CD14-positive monocyte (primary cell): Measurements from ENCODE around the gene HEBP2. TPM values are rescaled to one million over a fixed set of nuclear protein-coding genes. Genes with fewer than 3 reads are reported as not detected.
A peak's percentile ranks its signal among the peaks of the same experiment; 100 is the strongest.

ENCODE experiments used
- DNase-seq, 3 donors: peaks; one replicate each; pipeline ENCODE4 v3.0.0-alpha.2; 2011 to 2022
- H2AFZ ChIP-seq: 2 replicates; pipeline ENCODE4 v1.6.0; 2012; ENCODE audit warnings: mild to moderate bottlenecking, low read depth, low read length, inconsistent platforms; ENCODE audit not compliant: insufficient read depth, poor library complexity, severe bottlenecking
- H3K27ac ChIP-seq, 2 donors: 1 replicate in 1 of 2; 2 replicates in 1 of 2; pipeline ENCODE4 v1.5.1; 2012 to 2013; ENCODE audit warnings: low read length in 2 of 2, control low read depth in 1 of 2, inconsistent platforms in 1 of 2, low read depth in 1 of 2, mild to moderate bottlenecking in 1 of 2
- H3K27me3 ChIP-seq, 2 donors: one replicate each; pipeline versions ENCODE4 v1.6.0 to v1.6.1; 2011 to 2013; ENCODE audit warnings: low read length in 2 of 2; ENCODE audit not compliant: control insufficient read depth in 2 of 2, insufficient read depth in 2 of 2
- H3K36me3 ChIP-seq, 2 donors: replicated peaks in 1 of 2; 1 replicate in 1 of 2; 2 replicates in 1 of 2; pipeline versions ENCODE4 v1.5.1 to v1.6.1; 2012 to 2013; ENCODE audit warnings: low read length in 2 of 2, control low read depth in 1 of 2, inconsistent platforms in 1 of 2, mild to moderate bottlenecking in 1 of 2; ENCODE audit not compliant: insufficient read depth in 2 of 2, control insufficient read depth in 1 of 2
- H3K4me1 ChIP-seq, 2 donors: 1 replicate in 1 of 2; 2 replicates in 1 of 2; pipeline versions ENCODE4 v1.5.1 to v1.6.1; 2012 to 2013; ENCODE audit warnings: low read length in 2 of 2, control low read depth in 1 of 2, inconsistent platforms in 1 of 2, mild to moderate bottlenecking in 1 of 2, moderate library complexity in 1 of 2; ENCODE audit not compliant: insufficient read depth in 2 of 2, control insufficient read depth in 1 of 2
- H3K4me2 ChIP-seq: replicated peaks from 2 replicates; pipeline ENCODE3; 2012; ENCODE audit warnings: low read length, moderate library complexity, mild to moderate bottlenecking; ENCODE audit not compliant: poor library complexity, severe bottlenecking; ENCODE audit errors: extremely low read depth
- H3K4me3 ChIP-seq, 3 experiments: fragments of 200-600 bp in 1 of 3; sonication (generic) in 1 of 3; replicated peaks in 1 of 3; 1 replicate in 2 of 3; 2 replicates in 1 of 3; pipeline ENCODE4 v1.5.1; 2011 to 2013; ENCODE audit warnings: low read length in 3 of 3, mild to moderate bottlenecking in 3 of 3, control low read depth in 2 of 3, low read depth in 2 of 3, inconsistent platforms in 1 of 3, moderate library complexity in 1 of 3
- H3K79me2 ChIP-seq: 2 replicates; pipeline ENCODE4 v1.6.0; 2012; ENCODE audit warnings: mild to moderate bottlenecking, control low read depth, inconsistent platforms, low read length, moderate library complexity; ENCODE audit not compliant: insufficient read depth
- H3K9ac ChIP-seq: 2 replicates; pipeline ENCODE4 v1.6.0; 2017; ENCODE audit warnings: low read length, mild to moderate bottlenecking; ENCODE audit not compliant: insufficient read depth, poor library complexity, severe bottlenecking
- H3K9me3 ChIP-seq, 2 donors: replicated peaks in 1 of 2; 1 replicate in 1 of 2; 2 replicates in 1 of 2; pipeline versions ENCODE4 v1.5.1 to v1.6.1; 2012 to 2013; ENCODE audit warnings: low read length in 2 of 2, control low read depth in 1 of 2; ENCODE audit not compliant: control insufficient read depth in 1 of 2, insufficient read depth in 1 of 2
- H4K20me1 ChIP-seq: 2 replicates; pipeline ENCODE4 v1.6.0; 2012; ENCODE audit warnings: mild to moderate bottlenecking, low read length, control low read depth, moderate library complexity; ENCODE audit not compliant: insufficient read depth
- H3K27ac Mint-ChIP-seq, 7 donors: one replicate each; pipeline ENCODE4 v1.8.0; 2020; ENCODE audit warnings: mild to moderate bottlenecking in 7 of 7, mixed read lengths in 7 of 7, moderate library complexity in 6 of 7, inconsistent platforms in 2 of 7
- H3K27me3 Mint-ChIP-seq, 3 donors: one replicate each; pipeline ENCODE4 v1.8.0; 2021 to 2022; ENCODE audit warnings: low read depth in 3 of 3, mild to moderate bottlenecking in 3 of 3, mixed read lengths in 3 of 3, moderate library complexity in 3 of 3, inconsistent platforms in 1 of 3
- H3K36me3 Mint-ChIP-seq, 2 donors: one replicate each; pipeline ENCODE4 v1.8.0; 2020; ENCODE audit warnings: mixed read lengths in 2 of 2, inconsistent platforms in 1 of 2, mild to moderate bottlenecking in 1 of 2
- H3K4me1 Mint-ChIP-seq: one replicate; pipeline ENCODE4 v1.8.0; 2020; ENCODE audit warnings: mild to moderate bottlenecking, mixed read lengths
- H3K4me3 Mint-ChIP-seq, 2 donors: one replicate each; pipeline ENCODE4 v1.8.0; 2020; ENCODE audit warnings: mild to moderate bottlenecking in 2 of 2, mixed read lengths in 2 of 2, moderate library complexity in 1 of 2
- H3K9me3 Mint-ChIP-seq, 7 donors: one replicate each; pipeline ENCODE4 v1.8.0; 2020 to 2022; ENCODE audit warnings: mixed read lengths in 7 of 7, mild to moderate bottlenecking in 6 of 7, moderate library complexity in 6 of 7, inconsistent platforms in 2 of 7
- WGBS: methylation state at CpG from one replicate; pipeline ENCODE4 v1.1.5; 2013; ENCODE audit warnings: missing lambda C conversion rate; ENCODE audit not compliant: insufficient coverage; 5-methylcytosine and 5-hydroxymethylcytosine counted together
- intact Hi-C, 2 donors: fragments of 100-400 bp; cut with micrococcal nuclease; formaldehyde crosslinking; loops; one replicate each; pipeline versions ENCODE4 v1.15.0 to v1.15.1; 2023
- polyA plus RNA-seq, 3 donors: library from polyadenylated mRNA; depleted of rRNA in 1 of 3; unstranded in 2 of 3; stranded (reverse) in 1 of 3; fragments of 300-500 nt in 2 of 3; fragments of >200 nt in 1 of 3; fragmentation: Illumina TruSeq in 2 of 3; gene quantifications; 1 replicate in 2 of 3; 2 replicates in 1 of 3; pipeline ENCODE4 v1.2.3, GENCODE V29; 2012 to 2021
- TF ChIP-seq, protein P1 (sequence below): fragments of 200-600 bp; IDR thresholded peaks from one replicate; pipeline ENCODE4 v1.8.0; 2022; ENCODE audit warnings: antibody characterized with exemption, mild to moderate bottlenecking

HEBP2 gene
- polyA plus RNA-seq, 3 donors: 17.0 to 97.5 (median 96.8) TPM

DNA sequence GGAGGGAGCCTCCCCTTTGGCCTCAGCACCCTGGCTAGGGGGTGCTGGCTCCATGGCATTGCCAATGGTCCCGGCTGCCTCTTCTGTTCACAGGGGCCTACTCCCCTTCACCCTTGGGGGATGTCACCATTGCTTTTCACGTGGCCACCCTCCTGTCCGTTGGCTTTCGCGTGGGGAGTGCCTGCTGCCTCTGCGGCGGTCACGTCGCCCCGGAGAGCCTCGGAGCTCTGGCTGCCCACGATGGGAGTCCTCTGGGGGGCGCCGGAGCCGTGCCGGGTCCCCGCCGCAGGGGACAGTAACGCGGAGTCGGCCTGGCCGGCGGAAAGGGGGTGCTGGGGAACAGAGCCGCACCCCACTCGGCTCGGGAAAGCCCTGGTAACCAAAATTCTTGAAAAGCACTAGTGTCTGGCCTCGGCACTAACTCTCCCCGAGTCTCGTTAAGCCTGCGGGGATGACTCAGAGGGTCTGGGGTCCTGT is 661 bp upstream of the HEBP2 start:
- peaks cover 23 to 29% of the 10 kb centered on the region in 2 donors for H3K36me3 Mint-ChIP-seq
- Histone ChIP-seq H3K27me3 (no peaks in the 10 kb centered on the region), H3K79me2 (peaks cover 47% of the 10 kb centered on the region), H4K20me1 (peaks cover 4% of the 10 kb centered on the region), H3K4me1 (peaks cover 22 to 46% of the 10 kb centered on the region in 2 donors), H3K27ac (peak overlapping the region; percentile 73 to 92), H3K36me3 (peaks cover 17 to 26% of the 10 kb centered on the region in 2 donors), H3K9ac (peak overlapping the region; percentile 83), H3K4me3 (peak overlapping the region; percentile 50 to 95 (median 87)), H3K9me3 (no peaks in the 10 kb centered on the region), H2AFZ (peak overlapping the region; percentile 90), H3K4me2 (peak overlapping the region; percentile 99)
- intact Hi-C loops: loop anchor here in 1 of 2 donors (10.0 kb wide), 1 partner anchor 371 kb away; the partner anchor contains the start of gene CCDC28A
- TF ChIP-seq, protein P1, sequence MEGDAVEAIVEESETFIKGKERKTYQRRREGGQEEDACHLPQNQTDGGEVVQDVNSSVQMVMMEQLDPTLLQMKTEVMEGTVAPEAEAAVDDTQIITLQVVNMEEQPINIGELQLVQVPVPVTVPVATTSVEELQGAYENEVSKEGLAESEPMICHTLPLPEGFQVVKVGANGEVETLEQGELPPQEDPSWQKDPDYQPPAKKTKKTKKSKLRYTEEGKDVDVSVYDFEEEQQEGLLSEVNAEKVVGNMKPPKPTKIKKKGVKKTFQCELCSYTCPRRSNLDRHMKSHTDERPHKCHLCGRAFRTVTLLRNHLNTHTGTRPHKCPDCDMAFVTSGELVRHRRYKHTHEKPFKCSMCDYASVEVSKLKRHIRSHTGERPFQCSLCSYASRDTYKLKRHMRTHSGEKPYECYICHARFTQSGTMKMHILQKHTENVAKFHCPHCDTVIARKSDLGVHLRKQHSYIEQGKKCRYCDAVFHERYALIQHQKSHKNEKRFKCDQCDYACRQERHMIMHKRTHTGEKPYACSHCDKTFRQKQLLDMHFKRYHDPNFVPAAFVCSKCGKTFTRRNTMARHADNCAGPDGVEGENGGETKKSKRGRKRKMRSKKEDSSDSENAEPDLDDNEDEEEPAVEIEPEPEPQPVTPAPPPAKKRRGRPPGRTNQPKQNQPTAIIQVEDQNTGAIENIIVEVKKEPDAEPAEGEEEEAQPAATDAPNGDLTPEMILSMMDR: no peak
- H3K9me3 Mint-ChIP-seq: peaks cover 0 to 1% (median 0%) of the 10 kb centered on the region in 7 donors
- WGBS: 0% methylated on average over 30 of the region's 30 CpGs
- peak overlapping the region; percentile 72 to 91 (median 82) for H3K27ac Mint-ChIP-seq
- H3K4me1 Mint-ChIP-seq: peaks cover 35% of the 10 kb centered on the region
- peak; percentile 8 to 52 (median 37) for DNase-seq
- H3K4me3 Mint-ChIP-seq: peak overlapping the region; percentile 90 to 91
- H3K27me3 Mint-ChIP-seq: peaks cover 0 to 2% (median 0%) of the 10 kb centered on the region in 3 donors

DNA sequence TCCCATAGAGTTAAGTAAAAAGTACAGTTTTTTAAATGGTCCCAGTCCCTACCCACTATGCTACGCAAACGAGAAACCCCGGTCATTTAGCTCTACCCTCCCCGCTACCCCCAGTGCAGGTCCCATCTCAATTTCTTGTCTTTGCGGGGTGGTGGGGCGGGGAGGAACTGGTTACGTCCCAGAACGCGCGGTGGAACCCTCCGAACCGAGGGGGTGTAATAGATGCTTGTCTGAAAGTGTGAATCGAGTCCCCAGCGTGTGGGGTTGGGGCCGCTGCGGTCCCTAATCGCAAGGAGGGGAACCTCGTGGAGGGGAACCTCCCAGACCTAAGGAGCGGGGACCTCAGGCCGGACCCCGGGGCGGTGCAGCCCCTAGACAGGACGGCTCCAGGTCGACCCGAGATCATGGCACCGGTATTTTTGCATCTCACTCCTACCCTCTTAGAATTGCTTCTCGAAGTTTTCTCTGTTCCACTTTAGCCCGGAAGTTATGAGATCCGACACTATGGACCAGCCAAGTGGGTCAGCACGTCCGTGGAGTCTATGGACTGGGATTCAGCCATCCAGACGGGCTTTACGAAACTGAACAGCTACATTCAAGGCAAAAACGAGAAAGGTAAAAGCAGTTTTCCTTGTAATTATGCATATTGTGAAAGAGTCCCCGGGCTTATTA is 779 bp downstream of the HEBP2 start:
- Histone ChIP-seq H4K20me1 (peaks cover 4% of the 10 kb centered on the region), H3K4me1 (peaks cover 30 to 61% of the 10 kb centered on the region in 2 donors), H3K79me2 (peaks cover 58% of the 10 kb centered on the region), H3K36me3 (peaks cover 25 to 40% of the 10 kb centered on the region in 2 donors), H3K9ac (peak overlapping the region; percentile 83), H3K9me3 (no peaks in the 10 kb centered on the region), H2AFZ (peak overlapping the region; percentile 90), H3K27me3 (no peaks in the 10 kb centered on the region), H3K4me2 (peak overlapping the region; percentile 99), H3K27ac (peak overlapping the region; percentile 76 to 92), H3K4me3 (peak overlapping the region; percentile 50 to 95 (median 87))
- Mint-ChIP-seq H3K4me1 (peaks cover 49% of the 10 kb centered on the region), H3K36me3 (peaks cover 37 to 43% of the 10 kb centered on the region in 2 donors), H3K27me3 (peaks cover 0 to 2% (median 0%) of the 10 kb centered on the region in 3 donors), H3K27ac (peak overlapping the region; percentile 83 to 94 (median 92)), H3K9me3 (peaks cover 0 to 1% (median 0%) of the 10 kb centered on the region in 7 donors), H3K4me3 (peak overlapping the region; percentile 91 to 94)
- WGBS: 1% methylated on average over 27 of the region's 35 CpGs
- TF ChIP-seq, protein P1: no peak
- intact Hi-C loops: loop anchor here in 1 of 2 donors (10.0 kb wide), 1 partner anchor 370 kb away; the partner anchor contains the start of gene CCDC28A
- peak; percentile 7 to 31 (median 24) for DNase-seq
